Measurements from ENCODE around the gene PPP4R3A.

DNA sequence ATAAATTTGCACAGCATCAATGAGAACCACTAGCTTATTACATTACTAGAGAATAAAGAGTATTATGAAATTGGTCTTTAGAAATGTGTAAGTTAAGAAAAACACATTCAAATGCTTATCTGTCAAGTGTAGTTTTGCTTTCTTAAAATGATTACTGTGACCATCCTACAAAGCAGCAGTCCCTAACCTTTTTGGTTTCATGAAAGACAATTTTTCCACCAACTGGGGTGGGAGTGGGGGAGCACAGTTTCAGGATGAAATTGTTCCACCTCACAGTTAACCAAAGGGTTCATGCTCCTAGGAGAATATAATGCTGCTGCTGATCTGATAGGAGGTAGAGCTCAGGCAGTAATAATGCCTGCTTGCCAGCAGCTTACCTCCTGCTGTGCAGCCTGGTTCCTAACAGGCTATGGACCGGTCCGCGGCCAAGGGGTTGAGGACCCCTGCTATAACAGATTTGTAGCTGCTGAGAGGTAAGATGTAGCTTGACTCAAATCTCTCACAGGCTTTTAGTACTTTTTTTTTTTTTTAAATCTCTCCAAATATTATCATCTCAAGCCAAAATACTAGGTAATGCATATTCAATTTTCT lies 45.4 kb downstream of the PPP4R3A start:
- TF ChIP-seq POLR2A (IDR thresholded peaks at IDR 0.05; ENCODE audit: low read length), result no peak
- TF ChIP-seq GATA1 (IDR thresholded peaks at IDR 0.05; ENCODE audit: low read depth, low read length), result no peak

Measured in erythroblast (primary cell).